HG03159 (cell line): ENCODE data around the gene HOXC10.

ENCODE experiments used
- ATAC-seq: cut with Tn5 transposase; IDR thresholded peaks from one replicate; pipeline ENCODE4 v1.9.1; 2021; ENCODE audit warnings: mild to moderate bottlenecking, moderate library complexity; ENCODE audit not compliant: unreplicated experiment

The HOXC10 gene

DNA sequence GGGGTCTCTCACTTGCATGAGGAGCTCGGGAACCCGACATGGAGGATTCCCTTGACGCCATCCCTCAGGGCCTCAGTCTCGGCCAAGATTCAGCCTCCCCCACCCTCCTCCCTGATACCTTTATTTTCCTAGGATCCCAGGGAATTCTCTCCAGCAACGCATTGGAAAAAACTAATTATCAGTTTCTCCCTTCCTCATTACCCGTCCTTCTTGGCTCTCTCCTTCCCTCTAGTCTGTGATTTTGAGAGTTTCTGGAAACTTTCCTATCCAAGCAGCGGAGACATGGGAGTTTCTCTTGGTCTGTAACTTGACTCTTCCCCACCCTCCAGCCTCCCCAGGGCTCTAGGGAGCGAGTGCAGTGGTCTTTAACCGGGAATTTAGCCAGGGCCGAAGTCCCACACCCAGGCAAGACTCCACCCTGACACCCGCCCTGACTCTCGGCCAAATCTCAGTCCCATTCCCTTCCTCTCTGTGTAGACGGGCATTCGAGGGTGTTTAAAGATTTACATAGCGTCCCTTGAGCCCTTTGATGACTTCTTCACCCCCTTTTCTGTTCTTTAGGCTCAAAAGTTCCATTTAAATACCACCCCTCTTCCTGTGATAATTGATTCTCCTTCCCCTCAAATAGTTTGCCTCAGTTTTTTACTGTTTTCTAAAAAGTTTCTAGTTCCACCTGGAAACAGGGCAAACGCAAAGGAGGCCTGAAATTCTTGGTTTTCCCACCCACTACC lies 54.6 kb downstream of the HOXC10 start:
- no peak for ATAC-seq
